ENCODE data around the gene CREB3L4.

- TF ChIP-seq CTCF (IDR thresholded peaks at IDR 0.05): no peak
- TF ChIP-seq POLR2A (IDR thresholded peaks at IDR 0.05): no peak
- no peak for TF ChIP-seq POLR2AphosphoS5 (IDR thresholded peaks at IDR 0.05; ENCODE audit: insufficient read depth in 1 of 2, low read depth in 1 of 2)
Measured at GRCh38 chr1:153919876-153920852, 47.5 kb upstream of the CREB3L4 start.
